ENCODE measurements around the gene PLD5.
"Not testable (repeated sequence)": the region's sequence is repeated elsewhere in the genome, so short reads cannot be mapped to it uniquely, and the experiment has no call there.

PLD5 gene

DNA sequence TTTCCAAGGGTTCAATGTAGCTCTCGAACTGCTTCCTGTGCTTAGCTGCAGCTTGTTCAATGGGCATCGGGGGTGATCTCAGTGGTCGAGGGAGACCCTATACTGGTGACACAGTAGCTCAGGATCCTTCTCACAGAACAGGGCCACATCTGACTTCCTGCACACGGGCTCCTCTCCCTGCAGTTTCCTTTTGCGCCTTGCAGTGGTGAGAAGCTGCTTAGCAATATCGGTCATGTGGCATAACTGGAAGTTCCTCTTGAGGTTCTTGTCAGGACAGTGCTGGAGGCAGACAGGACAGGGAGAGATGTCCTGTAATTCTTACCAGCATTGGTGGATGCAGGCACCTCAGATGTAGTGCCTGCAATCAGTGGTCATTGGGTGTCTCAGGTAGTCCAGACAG, 385.1 kb downstream of the PLD5 start:
- no peak for FAIRE-seq

GRCh38 chr1:242133796-242134195, 390.7 kb downstream of the PLD5 start:
- FAIRE-seq = no peak

DNA sequence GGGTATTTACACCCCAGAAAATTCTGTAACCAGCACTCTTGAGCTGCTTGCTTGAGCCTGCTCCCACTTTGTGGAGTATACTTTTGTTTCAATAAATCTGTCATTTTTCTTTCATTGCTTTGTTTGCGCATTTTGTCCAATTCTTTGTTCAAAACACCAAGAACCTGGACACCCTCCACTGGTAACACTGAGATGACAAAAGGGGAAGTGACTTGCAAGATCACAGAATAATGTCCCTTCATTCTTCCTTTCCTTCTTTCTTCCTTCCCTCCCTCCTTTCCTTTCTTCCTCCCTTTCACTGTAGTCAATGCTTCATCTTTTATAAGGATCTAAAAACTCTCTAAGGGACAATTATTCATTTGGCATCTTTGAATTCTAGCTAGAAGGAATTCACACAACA, 391.1 kb downstream of the PLD5 start:
- no peak for FAIRE-seq

- FAIRE-seq = no peak
Observed at GRCh38 chr1:242132121-242132817, 392.2 kb downstream of the PLD5 start.

- FAIRE-seq = no peak
Observed at GRCh38 chr1:242128951-242129502, 395.5 kb downstream of the PLD5 start.

- no peak for FAIRE-seq
Observed at GRCh38 chr1:242120432-242120831, 404.1 kb downstream of the PLD5 start.

DNA sequence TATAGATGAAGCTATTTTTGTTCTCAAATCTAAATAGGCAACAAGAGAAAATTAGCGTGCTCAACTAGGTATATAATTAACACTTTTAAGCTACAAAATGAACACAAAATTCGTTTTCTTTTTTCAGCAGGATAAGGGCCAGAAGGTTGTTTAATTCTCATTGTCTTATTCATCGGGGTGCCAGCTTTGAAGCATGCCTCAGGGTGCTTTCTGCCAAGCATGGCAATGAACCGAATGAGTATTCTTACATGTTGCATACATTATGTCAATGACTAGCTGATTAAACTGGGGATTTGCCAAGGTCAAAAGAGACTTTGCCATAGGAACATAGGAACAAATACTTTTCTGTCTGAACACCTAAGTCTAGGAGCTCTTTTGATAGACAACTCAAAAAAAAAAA, 423.6 kb downstream of the PLD5 start:
- FAIRE-seq = no peak

DNA sequence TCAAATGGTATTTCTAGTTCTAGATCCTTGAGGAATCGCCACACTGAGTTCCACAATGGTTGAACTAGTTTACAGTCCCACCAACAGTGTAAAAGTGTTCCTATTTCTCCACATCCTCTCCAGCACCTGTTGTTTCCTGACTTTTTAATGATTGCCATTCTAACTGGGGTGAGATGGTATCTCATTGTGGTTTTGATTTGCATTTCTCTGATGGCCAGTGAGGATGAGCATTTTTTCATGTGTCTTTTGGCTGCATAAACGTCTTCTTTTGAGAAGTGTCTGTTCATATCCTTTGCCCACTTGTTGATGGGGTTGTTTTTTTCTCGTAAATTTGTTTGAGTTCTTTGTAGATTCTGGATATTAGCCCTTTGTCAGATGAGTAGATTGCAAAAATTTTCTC, 427.2 kb downstream of the PLD5 start:
- FAIRE-seq = not testable (repeated sequence)

DNA sequence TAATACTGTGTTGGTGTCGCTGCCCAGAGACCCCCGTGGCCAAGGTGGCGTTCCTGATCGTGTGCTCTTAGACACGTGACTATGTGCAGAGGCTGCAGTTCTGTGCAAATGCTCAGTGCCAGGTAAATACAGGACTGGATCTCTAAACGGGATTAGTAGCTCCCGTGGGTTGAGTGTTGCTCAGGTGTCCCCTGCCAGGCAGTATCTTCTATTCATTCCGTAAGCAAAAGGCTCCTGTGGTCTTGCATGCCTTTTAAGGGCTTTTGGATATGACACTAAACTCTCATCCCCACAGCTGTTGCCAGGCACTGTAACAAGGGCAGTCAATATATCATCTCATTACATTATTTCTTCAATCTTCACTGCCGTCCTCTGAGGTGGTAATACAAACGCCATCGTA, 431.4 kb downstream of the PLD5 start:
- FAIRE-seq = no peak

- no peak for FAIRE-seq
Observed at GRCh38 chr1:242089911-242090310, 434.6 kb downstream of the PLD5 start.

- no peak for FAIRE-seq
Observed at GRCh38 chr1:242088875-242089274, 435.6 kb downstream of the PLD5 start.

DNA sequence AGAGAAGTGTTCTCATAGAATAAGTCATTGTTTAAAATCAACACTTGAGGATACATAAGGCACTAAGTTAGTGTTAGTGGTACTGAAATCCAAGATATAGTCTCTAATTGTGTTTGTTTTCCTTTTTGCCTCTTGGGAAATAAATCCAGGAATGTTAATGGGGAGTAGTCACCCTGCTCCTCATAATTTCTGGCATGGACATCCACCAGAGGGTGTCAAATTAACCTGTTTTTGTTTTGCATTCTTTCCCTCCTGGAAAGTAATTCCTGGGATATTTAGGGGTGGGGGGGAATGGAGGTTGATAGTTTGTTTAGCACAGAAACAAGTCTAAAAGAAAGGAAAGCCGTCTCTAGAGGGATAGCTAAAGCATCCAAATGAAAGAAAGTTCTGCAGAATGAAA, 437.8 kb downstream of the PLD5 start:
- no peak for FAIRE-seq

GRCh38 chr1:242086093-242086492, 438.4 kb downstream of the PLD5 start:
- FAIRE-seq = no peak

- FAIRE-seq = no peak
Observed at GRCh38 chr1:242083742-242084141, 440.8 kb downstream of the PLD5 start.

DNA sequence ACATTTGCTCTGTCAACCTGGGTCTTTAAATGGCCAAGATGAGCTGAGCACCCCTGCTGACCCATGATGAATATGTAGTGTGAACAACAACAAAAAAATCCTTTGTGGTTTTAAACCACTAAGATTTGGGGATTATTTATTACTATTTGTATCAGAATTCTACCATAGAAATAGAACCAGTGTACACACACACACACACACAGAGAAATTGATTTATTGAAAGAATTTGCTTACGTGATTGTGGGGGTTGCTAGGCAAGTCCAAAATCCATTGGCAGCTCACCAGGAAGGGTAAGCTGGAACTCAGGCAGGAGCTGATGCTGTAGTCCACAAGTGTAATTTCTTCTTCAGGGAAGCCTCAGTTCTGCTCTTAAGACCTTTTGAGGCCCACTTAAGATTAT, 443.1 kb downstream of the PLD5 start:
- no peak for FAIRE-seq

DNA sequence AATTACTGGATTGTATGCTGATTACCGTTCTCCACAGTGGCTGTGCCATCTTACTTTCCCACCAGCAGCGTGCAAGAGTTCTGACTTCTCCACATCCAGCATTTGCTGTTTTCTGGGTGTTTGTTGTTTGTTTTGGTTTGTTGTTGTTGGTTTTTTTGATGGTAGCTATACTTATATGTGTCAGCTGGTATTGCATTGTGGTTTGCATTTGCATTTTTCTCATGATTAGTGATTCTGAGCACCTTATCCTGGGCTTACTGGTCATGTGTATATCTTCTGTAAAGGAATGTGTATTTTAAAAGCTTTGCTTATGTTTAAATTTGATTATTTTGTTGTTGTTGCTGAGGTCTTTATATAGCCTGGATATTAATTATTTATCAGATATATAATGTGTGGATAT, 458.7 kb downstream of the PLD5 start:
- no peak for FAIRE-seq

DNA sequence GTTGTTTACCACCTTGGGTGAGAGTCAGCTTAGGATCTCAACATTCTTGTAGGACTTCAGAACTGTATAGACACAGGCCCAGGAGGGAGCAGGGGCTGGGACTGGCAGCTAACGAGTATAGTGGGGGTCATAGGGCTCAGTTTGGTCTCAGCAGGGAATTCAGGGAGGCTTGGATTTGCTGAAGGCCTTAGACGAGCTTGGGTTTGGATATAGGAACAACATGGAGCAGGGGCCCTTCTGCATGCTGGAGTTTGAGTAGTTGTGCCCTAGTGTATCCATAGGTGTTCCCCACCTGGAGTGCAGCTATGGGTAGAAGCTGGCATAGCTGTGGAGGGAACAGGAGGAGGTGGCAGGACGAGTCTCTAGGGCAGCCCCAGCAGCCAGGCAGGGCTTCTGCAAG, 462.2 kb downstream of the PLD5 start:
- FAIRE-seq = no peak

- no peak for FAIRE-seq
Observed at GRCh38 chr1:242059976-242060375, 464.5 kb downstream of the PLD5 start.

GRCh38 chr1:242058582-242058981, 465.9 kb downstream of the PLD5 start:
- FAIRE-seq = not testable (repeated sequence)

DNA sequence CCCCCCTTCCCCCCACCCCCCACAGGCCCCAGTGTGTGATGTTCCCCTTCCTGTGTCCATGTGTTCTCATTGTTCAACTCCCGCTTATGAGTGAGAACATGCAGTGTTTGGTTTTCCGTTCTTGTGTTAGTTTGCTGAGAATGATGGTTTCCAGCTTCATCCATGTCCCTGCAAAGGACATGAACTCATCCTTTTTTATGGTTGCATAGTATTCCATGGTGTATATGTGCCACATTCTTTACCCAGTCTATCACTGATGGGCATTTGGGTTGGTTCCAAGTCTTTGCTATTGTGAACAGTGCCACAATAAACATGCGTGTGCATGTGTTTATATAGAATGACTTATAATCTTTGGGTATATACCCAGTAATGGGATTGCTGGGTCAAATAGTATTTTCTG, 466.3 kb downstream of the PLD5 start:
- not testable (repeated sequence) for FAIRE-seq

- FAIRE-seq = no peak
Observed at GRCh38 chr1:242057745-242058115, 466.8 kb downstream of the PLD5 start.

GRCh38 chr1:242056988-242057744, 467.3 kb downstream of the PLD5 start:
- FAIRE-seq = no peak

DNA sequence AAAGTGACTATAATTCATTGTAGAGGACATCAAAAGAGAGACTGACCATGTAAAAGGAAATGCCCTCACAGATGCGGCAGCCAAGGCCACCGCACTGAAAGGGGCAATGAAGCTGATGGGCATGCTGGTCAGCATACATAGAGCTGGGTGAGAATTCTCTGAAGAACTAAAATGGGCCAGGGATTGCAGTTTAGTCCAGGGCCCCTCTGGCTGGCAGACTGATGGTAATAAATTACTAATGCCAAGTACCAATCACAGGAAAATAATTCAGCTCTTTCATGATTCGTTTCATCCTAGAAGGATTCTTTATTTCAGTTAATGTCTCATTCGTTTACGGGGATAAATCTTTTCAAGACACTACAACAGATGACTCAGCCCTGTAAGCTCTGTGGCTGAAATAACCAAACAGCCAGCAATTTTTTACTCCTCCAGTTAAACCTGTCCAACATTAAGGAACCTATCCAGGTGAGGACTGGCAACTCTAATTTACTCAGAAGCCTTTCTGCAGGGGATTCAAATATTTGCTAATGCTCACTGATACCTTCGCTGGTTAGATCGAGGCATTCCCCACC, 468.7 kb downstream of the PLD5 start:
- FAIRE-seq = no peak

DNA sequence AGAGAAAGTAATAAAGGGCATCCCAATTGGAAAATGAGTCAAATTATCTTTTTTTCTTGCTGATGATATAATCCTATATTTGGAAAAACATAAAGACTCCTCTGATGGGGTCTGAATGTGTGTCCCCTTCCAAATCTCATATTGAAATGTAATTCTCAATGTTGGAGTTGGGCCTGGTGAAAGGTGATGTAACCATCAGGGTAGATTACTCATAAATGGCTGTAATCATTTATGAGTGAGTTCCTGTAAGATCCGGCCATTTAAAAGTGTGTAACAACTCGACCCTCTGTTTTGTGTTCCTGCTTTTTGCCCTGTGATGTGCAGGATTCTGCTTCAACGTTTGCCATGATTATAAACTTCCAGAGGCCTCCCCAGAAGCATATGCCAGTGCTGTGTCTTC, 481.3 kb downstream of the PLD5 start:
- FAIRE-seq = no peak

Data from A204.1 (cell line).